ENCODE data around the gene PLXNA4.

PLXNA4 gene

DNA sequence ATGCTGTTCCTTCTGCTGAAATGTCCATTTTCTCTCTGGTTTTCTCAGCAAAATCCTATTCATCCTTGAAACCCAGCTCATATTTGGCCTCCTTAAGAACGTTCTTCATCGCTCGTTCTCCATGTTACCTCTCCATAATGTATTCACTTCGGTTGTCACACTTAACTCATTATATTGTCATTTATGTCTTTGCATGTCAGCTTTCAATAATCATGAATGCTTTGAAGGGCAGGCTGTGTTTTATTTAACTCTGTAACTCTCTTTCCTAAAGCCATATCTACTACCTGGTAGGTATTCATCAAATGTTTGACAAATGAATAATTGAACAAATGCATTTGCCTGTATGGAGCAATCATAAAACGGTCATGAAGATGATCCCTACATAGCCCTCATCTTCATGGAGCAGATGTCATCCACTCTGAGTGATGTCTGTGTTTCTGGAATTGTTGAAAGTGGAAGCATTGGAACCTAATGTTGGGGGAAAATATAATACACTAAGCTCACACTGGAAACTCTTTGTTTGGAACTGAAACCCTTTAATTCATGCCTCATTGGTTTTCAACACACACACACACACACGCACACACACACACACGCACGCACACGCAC lies 303.4 kb downstream of the PLXNA4 start:
- no peak for DNase-seq (ENCODE audit: low read depth, low spot score)

DNA sequence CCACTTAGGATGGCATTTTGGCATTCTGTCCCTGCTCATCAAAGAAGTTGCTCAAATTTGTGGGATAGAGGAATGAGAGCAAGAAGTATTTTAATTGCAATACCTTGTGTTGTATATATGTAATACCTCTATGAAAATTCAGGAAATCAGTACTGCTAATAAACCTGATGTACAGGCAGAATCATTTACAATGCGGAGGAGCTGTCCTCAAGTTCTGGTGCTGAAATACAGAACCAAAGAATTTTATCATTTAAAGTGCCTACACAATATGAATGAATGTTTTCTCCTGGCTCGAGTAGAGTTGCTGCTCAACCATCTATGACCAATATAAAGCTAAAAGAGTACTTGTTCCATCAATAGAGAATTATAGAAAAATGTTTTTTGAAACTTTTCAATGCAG lies 305.8 kb downstream of the PLXNA4 start:
- DNase-seq (ENCODE audit: low read depth, low spot score), result no peak

DNA sequence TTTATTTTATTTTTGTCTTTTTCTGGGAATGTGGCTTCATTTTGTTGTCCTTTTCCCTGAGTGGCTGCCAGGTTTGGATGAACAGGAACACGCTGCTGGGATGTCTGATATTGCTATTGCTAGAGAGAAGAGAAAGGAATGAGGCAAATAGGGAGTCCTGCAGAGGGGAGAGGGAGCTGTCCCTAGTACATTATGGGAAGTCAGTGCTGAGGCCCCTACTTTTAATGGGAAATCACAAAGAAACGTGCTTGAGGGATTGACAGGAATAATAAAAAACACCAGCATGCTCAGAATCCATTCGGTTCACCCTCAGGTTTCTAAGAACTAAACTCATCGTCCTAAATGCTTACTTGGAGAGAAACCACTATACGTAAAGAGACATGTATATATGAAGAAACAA lies 306.6 kb downstream of the PLXNA4 start:
- DNase-seq (ENCODE audit: low read depth, low spot score), result no peak

DNA sequence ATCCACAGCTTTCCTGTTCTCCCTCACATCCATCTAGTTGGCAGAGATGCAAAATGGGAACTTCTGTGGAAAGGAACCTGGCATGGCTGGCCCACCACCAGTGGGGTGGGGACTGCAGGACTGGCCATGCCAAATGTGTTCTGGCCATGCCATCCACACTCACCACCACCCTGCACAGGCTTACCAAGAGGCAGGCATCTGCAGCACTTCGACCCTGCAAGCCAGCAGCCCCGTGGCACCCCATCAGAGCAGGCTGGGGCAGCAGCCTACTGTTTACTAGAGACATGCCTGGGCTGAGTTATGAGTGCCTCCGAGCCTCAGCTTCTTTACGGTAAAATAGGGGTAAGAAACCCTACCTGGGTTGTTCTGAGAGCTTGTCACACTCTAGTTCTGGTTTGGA lies 313.1 kb downstream of the PLXNA4 start:
- no peak for DNase-seq (ENCODE audit: low read depth, low spot score)

DNA sequence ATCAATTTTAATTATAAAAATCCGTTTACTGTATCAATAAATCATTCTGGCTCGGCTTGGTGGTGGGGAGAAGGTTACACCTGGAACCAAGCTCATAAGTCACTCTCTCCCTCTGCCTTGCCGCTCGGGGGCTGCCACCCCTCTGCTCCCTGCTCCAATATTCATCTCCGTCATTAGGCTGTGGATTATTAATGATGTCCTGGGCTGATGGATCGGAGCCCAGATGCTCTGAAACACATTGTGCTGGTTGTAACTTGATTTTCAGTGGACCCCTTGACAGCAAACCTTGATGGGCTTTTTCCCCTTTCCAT lies 314.2 kb downstream of the PLXNA4 start:
- no peak for DNase-seq (ENCODE audit: low read depth, low spot score)

DNA sequence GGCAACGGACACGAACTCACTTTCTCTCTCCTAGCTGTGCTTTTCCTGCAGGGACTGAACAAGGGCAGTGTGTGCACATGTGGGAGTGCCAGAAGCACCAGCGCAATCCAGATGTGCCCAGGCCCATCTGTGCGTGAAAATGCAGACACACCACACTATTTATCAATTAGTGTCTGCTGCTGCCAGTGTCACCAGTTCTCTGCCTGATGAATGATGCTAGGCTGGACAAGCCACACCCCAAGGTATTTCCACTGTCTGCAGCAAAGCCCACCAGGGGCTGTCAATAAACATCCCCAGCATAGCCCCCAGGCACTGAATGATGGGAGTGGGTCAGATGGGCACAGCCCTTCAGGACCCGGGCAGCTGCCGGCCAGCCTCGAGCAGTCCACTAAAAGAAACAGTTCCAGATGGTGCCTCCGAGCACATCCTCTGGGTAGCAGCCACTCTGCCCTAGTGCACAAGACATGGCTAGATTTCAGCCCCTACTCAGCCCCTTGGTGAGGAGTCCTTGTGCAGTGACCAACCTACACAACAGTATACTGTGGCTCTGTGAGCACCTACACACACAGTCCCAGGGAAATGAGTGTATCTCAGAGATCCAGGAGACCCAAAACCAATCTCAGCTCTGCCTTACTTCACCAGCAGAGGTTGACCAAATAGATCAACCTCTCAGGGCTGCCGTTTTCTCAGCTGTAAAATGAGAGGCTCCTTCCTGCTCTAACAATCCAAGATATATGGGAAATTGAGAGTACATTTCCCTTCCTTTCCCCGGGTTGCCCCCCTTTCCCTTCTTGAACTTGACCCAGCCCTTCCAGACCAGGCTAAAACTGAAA lies 314.7 kb downstream of the PLXNA4 start:
- no peak for DNase-seq (ENCODE audit: low read depth, low spot score)

DNA sequence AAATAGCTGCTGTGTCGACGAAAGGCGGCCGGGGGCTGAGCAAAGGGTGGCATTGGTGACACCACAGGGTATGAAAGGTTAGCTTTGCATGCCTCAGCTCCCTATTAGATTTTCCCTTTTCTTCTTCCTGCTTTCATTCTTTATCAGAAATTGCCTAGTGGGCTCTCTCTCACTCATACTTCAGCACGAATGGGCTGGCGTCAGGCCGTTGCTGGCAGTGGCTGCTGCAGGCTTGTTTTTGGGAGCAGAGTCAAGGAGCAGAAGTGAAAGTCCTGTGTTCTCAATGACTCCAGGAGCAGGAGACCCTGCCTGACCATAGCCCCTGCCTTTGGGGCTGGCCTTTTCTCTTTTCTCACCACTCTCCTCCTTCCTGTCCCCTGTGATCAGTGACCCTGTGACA lies 318.0 kb downstream of the PLXNA4 start:
- DNase-seq (ENCODE audit: low read depth, low spot score), result no peak

DNA sequence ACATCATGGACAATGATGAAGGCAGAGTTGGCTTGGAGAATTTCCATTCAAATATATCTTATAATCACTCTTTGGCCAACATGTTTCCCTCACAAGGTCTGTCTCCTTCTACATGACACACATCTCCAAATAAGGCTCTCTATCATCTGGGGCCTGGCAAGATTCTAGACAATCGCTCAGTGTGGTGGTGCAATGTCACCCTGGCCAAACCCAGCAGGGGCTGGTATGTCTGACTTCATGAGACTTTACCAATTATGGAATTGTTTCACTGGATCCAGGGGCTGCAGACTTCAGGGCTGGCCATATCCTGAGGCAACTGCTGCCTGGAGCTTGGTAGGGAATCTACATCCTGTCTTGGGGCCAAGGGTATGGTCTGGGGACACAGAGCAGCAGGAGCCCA lies 319.0 kb downstream of the PLXNA4 start:
- no peak for DNase-seq (ENCODE audit: low read depth, low spot score)

DNA sequence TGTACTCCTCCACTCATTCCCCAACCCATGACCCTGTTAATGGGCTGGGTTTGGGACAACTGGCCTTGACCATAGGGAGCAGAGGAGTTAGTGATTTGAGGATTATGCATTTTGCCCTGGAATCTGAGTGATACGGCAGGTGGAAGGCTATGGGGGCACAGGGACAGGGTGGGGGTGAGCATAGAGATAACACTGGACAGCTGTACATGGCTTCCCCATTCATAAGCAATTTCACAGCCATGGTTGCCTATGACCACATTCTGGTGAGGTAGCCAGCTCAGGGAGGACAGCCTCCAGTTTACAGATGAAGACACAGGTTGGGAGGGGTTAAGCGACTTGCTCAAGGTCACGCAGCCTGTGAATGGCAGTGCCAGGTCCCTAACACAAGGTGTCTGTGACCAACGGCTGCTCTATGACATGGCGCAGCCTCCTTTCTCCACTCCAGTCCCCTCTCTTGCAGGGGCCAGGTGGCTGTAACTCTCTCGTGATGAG lies 319.5 kb downstream of the PLXNA4 start:
- DNase-seq (ENCODE audit: low read depth, low spot score), result no peak

DNA sequence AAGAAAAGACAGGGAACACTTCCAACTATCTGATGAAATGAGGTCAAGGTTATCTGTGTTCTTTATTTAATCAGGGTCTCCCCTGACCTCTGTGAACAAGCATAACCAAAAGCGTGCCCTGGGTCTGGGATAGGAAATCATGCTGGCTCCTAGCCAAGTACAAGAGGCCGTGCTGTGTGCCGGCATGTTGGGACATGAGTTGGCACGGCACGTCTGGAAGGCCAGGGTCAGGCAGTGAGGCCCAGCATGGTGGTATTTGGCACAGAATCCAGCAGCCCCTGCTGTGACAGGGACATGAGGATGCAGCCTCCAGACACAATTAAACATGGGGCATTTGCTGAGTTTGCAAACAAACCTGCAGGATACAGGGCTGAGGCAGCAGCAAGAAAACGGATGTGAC lies 320.4 kb downstream of the PLXNA4 start:
- DNase-seq (ENCODE audit: low read depth, low spot score), result peak; percentile 47

DNA sequence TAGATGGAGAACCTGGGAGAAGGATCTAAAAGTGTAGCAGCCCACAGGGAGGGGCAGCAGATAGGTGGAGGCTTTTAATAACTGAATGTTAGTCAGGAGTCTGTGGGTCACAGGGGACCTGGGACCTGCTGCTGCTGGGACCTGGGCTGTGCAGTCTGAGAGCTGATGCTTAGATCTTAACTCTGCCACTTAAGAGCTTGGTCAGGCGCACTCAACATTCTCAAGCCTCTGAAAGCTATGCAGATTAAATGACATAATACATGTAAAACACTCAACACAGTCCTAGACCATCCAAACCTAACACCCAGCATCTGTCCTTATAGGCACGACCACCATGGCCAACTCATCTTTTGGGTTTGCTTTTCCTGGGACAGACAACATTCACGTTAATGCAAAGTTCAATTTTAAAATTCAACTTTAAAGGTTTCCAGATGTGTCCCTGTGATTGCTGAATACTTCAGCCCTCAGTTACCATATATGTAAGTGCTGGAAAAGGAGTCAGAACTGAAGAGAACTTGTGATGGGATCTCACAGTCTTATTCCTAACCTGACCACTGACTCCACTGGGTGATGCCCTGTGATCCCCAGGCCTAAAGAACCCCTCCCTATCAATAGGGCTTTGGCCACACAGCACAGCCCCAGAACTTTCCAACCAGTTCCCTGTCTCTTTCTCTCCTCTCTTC lies 321.0 kb downstream of the PLXNA4 start:
- DNase-seq (ENCODE audit: low read depth, low spot score), result no peak

DNA sequence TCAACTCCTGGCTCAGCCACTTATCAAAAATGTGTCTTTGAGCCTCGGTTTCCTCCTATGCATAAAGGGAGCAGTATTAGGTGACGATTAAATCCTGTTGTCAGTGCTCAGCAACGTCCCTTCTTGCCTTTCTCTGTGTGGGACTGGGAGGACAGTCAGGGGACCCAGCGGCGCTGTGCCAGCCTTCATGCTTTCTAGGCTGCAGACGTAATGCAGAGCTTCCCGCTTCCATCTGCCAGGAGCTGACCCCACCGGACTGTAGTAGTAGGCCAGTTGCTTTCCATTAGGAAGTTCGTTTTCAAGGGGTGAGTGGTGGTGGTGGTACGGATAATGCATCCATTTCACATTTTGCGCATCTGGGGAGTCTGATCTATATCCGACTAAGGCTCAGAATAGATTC lies 321.8 kb downstream of the PLXNA4 start:
- no peak for DNase-seq (ENCODE audit: low read depth, low spot score)

DNA sequence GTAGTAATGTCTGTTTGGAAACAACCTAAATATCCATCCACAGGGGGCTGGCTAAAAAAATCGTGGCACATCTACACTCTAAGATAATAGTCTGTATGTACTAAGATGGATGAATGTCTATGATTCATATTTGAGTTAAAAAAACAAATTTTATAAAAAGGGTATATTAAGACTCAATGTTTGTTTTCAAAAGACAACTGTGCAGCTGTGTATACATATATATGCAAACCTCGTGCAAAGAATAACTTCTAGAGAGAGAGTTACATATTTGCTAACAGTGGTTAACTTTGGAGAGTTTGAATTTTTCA lies 323.5 kb downstream of the PLXNA4 start:
- peak; percentile 12 for DNase-seq (ENCODE audit: low read depth, low spot score)

DNA sequence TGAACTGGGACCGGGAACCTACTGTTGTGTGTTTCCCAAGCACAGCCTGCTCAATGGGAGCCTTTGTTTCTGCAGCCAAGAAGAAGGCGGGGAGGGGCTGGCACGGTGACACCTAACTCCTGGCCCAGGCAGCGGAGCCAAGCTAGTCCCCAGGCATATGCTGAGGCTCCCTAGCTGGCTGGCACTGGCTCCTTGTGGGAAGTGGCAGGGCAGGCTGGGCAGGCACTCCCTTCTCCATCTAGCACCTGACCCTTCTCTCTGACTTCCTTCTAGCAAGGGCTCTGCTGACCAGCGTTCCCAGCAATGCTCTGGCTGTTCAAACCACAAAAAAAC lies 325.0 kb downstream of the PLXNA4 start:
- DNase-seq (ENCODE audit: low read depth, low spot score), result no peak

DNA sequence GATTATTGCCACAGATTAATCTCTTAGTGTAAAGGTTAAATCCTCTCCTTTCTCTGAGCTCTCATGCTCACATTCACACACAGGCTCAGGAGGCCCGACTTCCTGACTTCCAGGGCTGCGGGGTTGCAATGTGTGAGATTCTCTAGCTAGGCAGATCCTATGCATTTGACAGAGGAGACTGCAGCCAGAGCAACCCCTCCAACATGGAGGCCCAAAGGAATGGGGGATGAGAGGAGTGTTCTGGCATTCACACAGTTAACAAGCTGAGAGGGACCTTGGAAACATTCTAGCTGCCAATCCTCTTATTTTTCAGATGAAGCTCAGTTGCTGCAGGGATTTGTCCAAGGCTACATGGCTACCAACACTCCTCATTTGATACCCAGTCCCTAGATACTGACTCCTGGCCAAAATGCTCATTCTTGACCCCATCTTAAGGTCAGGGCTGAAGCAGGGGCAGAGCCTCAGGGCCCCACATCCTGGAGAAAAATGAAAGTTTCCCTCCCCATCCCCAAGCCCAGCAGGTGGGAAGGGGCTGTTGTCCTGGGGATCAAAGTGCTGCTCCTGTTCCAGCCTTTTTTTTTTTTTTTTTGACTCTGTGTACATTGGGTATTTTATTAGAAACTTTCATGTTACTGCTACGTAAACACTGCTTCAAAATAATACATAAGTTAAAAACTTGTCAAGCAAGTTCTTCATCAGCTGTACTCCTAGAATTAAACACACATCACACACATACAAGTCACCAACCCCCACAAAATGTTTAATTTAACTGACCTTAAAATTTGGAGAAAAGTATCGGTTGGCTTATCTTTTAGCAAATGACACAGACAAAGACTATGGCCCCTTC lies 325.6 kb downstream of the PLXNA4 start:
- no peak for DNase-seq (ENCODE audit: low read depth, low spot score)

DNA sequence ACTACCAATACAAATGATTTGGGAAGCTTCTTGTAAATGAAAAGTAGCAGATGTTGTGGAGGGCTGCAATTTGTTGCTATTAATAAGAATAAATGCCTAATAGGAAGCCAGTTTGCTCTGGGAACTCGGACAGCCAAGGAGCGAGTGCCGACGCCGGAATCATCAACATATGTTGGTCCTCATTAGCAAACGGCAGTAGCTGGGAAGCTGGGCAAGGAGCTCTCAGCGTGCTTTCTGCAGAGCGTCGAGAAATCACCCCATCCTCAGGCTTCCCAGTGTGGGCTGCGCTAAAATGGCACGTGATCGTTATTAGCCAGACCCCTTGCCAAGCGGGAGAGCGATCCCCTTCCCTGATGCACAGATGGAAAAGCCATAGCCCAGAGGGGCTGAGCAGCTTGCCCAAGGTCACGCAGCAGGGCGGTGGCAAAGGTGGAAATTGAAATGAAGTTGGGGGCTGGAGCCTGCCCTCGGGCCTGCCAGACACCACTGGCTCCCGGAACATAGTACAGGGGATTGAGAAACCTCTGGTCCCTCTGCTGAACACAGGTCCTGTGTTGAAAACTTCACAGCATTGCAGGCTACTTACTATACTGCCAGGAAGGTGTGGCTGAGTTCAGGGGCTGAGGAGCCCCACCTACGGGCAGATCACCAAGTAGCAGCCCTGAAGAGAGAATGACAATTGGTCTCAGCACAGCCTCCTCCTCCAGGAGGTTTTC lies 326.9 kb downstream of the PLXNA4 start:
- no peak for DNase-seq (ENCODE audit: low read depth, low spot score)

DNA sequence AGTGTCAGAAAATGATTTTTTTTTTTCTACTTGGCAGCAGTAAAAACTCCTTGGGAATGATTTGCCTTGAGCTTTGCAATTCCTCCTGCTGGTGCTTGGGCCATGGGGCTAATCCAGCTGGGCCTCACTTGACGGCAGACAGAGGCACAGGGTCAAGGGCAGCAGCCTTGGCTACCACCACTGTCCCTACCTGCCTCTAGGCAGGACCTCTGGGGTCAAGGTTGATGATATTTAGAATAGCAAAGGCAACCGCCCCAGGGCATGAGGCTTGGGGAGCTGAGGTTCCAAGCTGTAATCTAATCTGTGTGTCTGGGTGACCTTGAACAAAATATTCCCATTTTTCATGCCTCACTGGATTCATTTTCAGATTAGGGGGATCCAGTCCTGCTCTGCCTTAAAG lies 327.4 kb downstream of the PLXNA4 start:
- DNase-seq (ENCODE audit: low read depth, low spot score), result no peak

DNA sequence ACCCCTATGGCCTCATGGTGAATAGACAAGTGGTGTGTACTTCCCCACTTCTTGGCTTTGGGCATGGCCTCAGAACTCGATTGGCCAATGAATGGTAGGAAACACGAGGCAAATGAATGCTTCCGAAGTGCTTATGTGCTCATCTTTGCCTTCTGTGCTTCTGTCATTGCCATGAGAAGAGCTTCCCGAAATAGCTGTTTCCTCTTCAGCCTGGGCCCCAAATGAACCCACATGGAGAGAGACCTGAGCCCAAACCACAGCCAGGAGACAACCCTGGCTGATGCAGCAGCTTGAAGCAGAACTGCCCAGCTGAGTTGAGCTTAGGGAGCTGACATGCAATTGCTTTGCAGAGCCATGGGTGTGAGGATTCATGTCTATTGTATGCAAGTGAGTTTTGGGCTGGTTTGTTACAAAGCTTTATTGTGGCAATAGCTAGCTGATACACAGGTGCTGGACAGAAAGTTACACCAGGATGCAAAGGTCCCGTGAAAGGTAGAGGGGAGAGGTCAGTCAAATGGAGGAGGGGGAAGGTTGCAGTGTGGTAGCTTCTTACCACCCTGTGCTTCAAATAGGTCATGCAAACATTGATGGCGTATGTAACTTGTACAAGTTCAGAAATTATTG lies 328.2 kb downstream of the PLXNA4 start:
- no peak for DNase-seq (ENCODE audit: low read depth, low spot score)

DNA sequence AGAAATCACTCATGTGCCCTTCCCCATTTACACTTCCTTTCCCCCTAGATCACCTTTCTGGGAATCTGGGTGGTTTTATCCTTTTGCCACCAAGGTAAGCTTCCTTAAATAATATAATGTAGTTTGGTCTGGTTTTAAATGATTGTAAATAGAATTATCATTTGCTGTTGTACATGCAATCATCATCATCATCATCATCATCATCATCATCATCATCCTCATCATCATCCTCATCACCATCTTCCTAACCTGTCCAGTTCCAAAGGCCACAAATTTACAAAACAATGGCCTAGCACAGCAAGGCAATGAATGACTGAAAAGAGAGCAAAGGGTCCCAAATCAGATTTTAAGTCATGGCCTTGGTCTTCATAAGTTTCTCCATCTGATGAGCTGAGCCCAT lies 329.7 kb downstream of the PLXNA4 start:
- DNase-seq (ENCODE audit: low read depth, low spot score), result no peak

DNA sequence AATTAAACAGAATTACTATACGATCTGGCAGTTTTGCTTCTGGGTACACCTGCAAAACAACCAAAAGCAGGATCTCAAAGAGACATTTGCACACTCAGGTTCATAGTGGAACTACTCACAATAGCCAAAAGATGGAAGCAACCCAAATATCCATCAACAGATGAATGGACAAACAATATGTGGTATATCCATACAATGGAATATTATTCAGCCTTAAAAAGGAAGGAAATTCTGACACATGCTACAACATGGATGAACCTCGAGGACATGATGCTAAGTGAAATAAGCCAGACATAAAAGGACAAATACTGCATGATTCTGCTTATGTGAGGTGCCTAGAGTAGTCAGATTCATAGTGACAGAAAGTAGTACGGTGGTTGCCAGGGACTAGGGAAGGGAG lies 330.7 kb downstream of the PLXNA4 start:
- no peak for DNase-seq (ENCODE audit: low read depth, low spot score)

DNA sequence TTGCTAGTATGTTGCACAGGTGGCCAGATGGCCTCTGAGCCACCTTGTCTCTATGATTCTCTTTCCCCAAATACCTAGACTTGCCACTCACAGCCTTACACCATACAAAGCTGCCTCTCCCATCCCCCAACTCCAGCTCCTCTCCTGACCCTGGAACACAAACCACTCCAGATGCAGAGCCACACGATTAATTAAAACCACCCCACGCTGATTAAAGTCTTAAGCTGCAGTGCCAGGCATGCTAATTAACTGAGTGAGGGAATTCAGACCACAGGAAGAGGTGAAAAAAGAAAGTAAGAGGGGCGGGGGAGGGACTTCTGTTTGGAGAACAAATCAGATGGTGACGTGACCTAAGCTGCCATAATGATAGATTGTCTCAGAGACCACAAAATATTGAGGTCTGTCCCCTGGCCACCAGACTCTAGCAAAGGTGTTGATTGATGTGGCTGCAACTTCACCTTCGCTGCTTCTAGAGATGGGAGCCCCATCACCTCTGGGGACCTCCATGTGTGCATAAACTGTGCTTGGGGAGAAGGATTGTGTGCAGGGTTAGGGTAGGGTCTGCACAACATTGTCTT lies 331.3 kb downstream of the PLXNA4 start:
- DNase-seq (ENCODE audit: low read depth, low spot score), result no peak
